Mononuclear cell (primary cell): Measurements from ENCODE around the gene SERINC3. TPM values are rescaled to one million over a fixed set of nuclear protein-coding genes. Genes with fewer than 3 reads are reported as not detected.

Experiments used
- H3K27me3 ChIP-seq: 2 replicates; pipeline ENCODE4 v1.6.0; 2011; ENCODE audit warnings: low read length, control low read depth; ENCODE audit not compliant: insufficient read depth
- H3K4me1 ChIP-seq: 2 replicates; pipeline ENCODE4 v1.5.1; 2011; ENCODE audit warnings: mild to moderate bottlenecking, low read length, control low read depth; ENCODE audit not compliant: insufficient read depth
- H3K4me3 ChIP-seq: 2 replicates; pipeline ENCODE4 v1.5.1; 2011; ENCODE audit warnings: mild to moderate bottlenecking, low read length, moderate library complexity
- H3K9me3 ChIP-seq: 2 replicates; pipeline ENCODE4 v1.5.1; 2011; ENCODE audit warnings: low read depth, mild to moderate bottlenecking, control low read depth, low read length
- total RNA-seq: library from RNA; depleted of rRNA; stranded (reverse); fragments of >200 nt; gene quantifications from one replicate; pipeline ENCODE4 v1.2.3, GENCODE V29; 2012

Gene SERINC3
- total RNA-seq, 1 donor: 37.7 TPM

DNA sequence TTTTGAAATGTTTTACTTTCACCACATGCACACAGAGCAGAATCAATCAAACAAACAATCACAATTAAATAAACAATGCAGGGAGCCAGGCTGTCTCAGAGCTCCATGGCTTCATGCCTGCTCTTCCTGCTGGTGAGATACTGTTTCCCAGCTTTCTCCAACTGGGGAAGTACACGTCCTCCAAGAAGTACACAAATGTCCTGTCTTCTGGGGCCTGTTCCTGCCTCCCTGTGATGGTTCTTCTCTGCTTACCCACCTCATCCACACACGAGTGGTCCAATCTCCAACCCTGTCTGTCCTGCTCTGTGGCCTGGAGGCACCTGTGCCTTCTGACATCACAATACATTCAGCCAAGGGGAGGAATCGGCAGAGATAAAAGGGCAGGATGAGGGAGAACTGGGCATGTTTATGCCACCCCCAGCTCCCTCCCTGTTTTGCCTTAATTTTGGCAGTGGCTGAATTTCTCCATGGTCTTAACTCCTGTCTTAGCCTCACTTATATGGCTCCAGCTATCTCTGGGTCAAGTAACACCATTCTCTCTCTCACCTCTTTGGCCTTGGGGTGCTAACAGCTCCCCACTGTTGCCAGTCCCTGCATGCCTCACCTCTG, 71.5 kb downstream of the SERINC3 start:
- H3K4me1 ChIP-seq: peaks cover 6% of the 10 kb centered on the region
- no peaks in the 10 kb centered on the region for H3K9me3 ChIP-seq
- H3K4me3 ChIP-seq: no peak overlapping the region
- no peaks in the 10 kb centered on the region for H3K27me3 ChIP-seq

DNA sequence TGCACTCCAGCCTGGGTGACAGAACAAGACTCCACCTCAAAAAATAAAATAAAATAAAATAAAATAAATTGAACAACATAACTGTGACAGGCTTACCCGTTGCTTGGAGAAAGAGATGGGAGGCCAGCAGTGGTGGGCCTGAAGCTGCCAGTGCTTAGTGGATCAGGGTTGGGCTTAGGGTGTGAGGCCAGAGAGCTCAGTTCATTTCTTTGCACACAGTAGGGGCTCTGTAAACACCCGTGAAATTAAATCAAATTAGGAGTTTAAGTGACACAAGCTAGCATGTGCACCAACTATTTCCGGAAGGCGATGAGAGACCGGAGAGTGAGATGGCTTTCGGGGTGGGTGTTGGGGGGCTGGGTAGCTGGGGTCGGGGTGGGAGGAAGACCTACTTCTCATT, 72.0 kb downstream of the SERINC3 start:
- Histone ChIP-seq H3K4me1 (peaks cover under 1% of the 10 kb centered on the region), H3K9me3 (no peaks in the 10 kb centered on the region), H3K4me3 (no peak overlapping the region), H3K27me3 (no peaks in the 10 kb centered on the region)

DNA sequence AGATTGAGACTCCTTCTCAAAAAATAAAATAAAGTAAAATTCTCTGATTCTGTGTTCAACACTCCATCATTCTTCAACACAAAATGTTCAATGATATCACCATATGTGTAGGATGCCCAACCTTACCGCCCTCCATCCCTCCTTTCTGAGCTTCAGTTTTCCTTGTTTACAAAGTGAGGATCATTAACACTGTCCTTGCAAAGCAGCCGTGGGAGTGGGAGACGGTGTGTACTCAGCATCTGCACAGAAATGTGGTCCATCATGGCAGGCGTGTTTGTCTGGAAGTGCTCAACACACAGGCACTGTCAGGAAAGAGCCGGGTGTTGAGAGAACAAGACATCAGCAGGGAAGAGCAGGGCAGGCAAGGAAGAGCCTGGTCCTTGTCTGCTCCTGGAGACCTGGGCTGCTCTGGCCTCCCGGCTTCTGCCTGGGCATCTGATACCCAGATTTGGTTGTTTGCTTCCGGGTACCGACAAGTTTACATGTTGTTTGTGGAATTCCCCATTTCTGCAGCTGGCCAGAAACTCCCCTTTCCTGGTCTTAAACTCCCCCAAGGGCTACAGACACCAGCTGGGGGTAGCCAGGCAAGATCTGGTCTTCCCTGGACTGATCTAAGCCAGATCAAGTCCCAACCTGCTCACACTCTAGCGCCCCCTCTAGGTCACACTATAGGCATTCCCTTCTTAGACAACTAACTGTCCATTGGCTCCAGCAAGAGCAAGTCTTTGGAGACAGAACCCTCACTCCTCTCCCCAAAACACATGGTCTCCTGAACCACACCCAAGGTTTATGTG, 72.9 kb downstream of the SERINC3 start:
- Histone ChIP-seq H3K27me3 (no peaks in the 10 kb centered on the region), H3K9me3 (no peaks in the 10 kb centered on the region), H3K4me3 (no peak overlapping the region), H3K4me1 (no peaks in the 10 kb centered on the region)

DNA sequence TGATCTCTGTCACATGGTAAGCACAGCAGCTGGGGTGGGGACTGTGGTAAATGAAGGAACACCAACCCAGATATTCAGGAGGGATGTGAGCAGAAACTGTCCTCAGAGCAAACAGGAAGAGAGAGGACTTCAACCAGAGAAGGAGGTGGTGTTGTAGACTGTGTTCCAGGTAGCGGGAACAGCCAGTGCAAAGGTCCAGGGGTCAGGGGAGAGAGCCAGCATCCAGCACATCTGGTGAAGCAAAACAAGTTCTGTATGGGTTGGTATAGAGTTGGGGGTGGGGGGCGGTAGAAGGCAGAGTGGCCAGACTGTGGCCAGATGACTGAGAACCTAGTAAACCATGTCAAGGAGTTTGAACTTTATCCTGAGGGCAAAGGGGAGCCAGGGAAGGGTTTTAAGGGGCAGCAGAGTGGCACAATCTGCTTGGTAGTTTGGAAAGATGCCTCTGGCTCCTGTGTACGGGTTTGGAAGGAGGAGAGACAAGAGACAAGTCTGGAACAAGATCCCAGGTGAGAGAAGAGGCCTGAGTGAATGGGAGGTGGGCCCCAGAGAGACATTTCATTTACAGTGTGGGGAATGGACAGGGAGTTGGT, 73.9 kb downstream of the SERINC3 start:
- no peak overlapping the region for H3K4me3 ChIP-seq
- no peaks in the 10 kb centered on the region for H3K27me3 ChIP-seq
- H3K4me1 ChIP-seq: no peaks in the 10 kb centered on the region
- no peaks in the 10 kb centered on the region for H3K9me3 ChIP-seq

Other genes with a start within 250 kb of the SERINC3 start
- 1.6 TPM for gene FITM2, start 210.9 kb downstream of the SERINC3 start, total RNA-seq
- gene R3HDML, start 185.0 kb downstream of the SERINC3 start, total RNA-seq: not detected
- gene HNF4A, start 166.4 kb downstream of the SERINC3 start, total RNA-seq: not detected
- gene TTPAL, start 46.2 kb downstream of the SERINC3 start, total RNA-seq: 4.7 TPM
- gene PKIG, start 60.5 kb upstream of the SERINC3 start, total RNA-seq: 6.9 TPM
- gene ADA, start 129.6 kb upstream of the SERINC3 start, total RNA-seq: 14.4 TPM
- gene CCN5, start 193.3 kb upstream of the SERINC3 start, total RNA-seq: not detected
- gene KCNK15, start 223.8 kb upstream of the SERINC3 start, total RNA-seq: under 0.01 TPM